Measurements from ENCODE around the gene KIF6. TPM values are rescaled to one million over a fixed set of nuclear protein-coding genes. Genes with fewer than 3 reads are reported as not detected.

The KIF6 gene
- total RNA-seq, 1 experiment from 2014 or later: not detected

GRCh38 chr6:39698789-39699188 is 26.4 kb downstream of the KIF6 start:
- Histone ChIP-seq H3K36me3 (ENCODE audit: control insufficient read depth in 1 of 2, insufficient read depth in 2 of 2, low read length in 2 of 2) (no peaks in the 10 kb centered on the region), H2AFZ (ENCODE audit: low read depth, low read length, poor library complexity, severe bottlenecking) (no peak overlapping the region), H3K27me3 (ENCODE audit: insufficient read depth, low read length) (peaks cover 31% of the 10 kb centered on the region), H3K4me3 (replicated peaks in 1 of 2; ENCODE audit: low read depth in 1 of 2, low read length in 2 of 2) (no peak overlapping the region), H3K79me2 (ENCODE audit: insufficient read depth, low read length) (no peaks in the 10 kb centered on the region), H4K20me1 (ENCODE audit: insufficient read depth) (no peaks in the 10 kb centered on the region), H3K4me2 (ENCODE audit: low read length) (no peak overlapping the region), H3K4me1 (ENCODE audit: control insufficient read depth in 1 of 2, insufficient read depth in 2 of 2, low read length in 2 of 2) (no peaks in the 10 kb centered on the region), H3K27ac (ENCODE audit: low read depth, low read length) (no peak overlapping the region), H3K9me2 (ENCODE audit: insufficient read depth) (no peaks in the 10 kb centered on the region), H3K9ac (ENCODE audit: low read length) (no peak overlapping the region), H3K9me3 (ENCODE audit: control insufficient read depth in 1 of 2, insufficient read depth in 1 of 2, low read depth in 1 of 2, low read length in 2 of 2) (no peaks in the 10 kb centered on the region)
- intact Hi-C loops (cut with micrococcal nuclease): no loop called here
- CTCF ChIA-PET: no interaction called here
- RAD21 ChIA-PET (ENCODE audit: low non-redundant PET in 1 of 2, low total read pairs in 2 of 2, uncharacterized antibody in 2 of 2, unreplicated experiment in 2 of 2): no interaction called here
- POLR2A ChIA-PET: no interaction called here
- BruUV-seq (replicated peaks): no TSS peak
- no peak for DNase-seq (ENCODE audit: low read depth, low spot score)
- no peak for TF ChIP-seq SRF (IDR thresholded peaks at IDR 0.05; ENCODE audit: low read depth)
- TF ChIP-seq ZNF274 (IDR thresholded peaks at IDR 0.05; ENCODE audit: low read depth, low read length): no peak
- no peak for TF ChIP-seq RAD21 (IDR thresholded peaks at IDR 0.05; ENCODE audit: low read depth)
- TF ChIP-seq FOSL1 (IDR thresholded peaks at IDR 0.05; ENCODE audit: low read depth): no peak
- TF ChIP-seq SIN3A (IDR thresholded peaks at IDR 0.05; ENCODE audit: low read depth): no peak
- TF ChIP-seq CBX3 (IDR thresholded peaks at IDR 0.05; ENCODE audit: low read depth): no peak
- TF ChIP-seq, protein P1, sequence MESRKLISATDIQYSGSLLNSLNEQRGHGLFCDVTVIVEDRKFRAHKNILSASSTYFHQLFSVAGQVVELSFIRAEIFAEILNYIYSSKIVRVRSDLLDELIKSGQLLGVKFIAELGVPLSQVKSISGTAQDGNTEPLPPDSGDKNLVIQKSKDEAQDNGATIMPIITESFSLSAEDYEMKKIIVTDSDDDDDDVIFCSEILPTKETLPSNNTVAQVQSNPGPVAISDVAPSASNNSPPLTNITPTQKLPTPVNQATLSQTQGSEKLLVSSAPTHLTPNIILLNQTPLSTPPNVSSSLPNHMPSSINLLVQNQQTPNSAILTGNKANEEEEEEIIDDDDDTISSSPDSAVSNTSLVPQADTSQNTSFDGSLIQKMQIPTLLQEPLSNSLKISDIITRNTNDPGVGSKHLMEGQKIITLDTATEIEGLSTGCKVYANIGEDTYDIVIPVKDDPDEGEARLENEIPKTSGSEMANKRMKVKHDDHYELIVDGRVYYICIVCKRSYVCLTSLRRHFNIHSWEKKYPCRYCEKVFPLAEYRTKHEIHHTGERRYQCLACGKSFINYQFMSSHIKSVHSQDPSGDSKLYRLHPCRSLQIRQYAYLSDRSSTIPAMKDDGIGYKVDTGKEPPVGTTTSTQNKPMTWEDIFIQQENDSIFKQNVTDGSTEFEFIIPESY (IDR thresholded peaks at IDR 0.05; ENCODE audit: extremely low read depth, insufficient replicate concordance, low read length): no peak
- no peak for TF ChIP-seq CEBPB (IDR thresholded peaks at IDR 0.05; ENCODE audit: low read depth)
- no peak for TF ChIP-seq POLR2A (IDR thresholded peaks at IDR 0.05; ENCODE audit: borderline replicate concordance, extremely low read depth, insufficient read depth, insufficient read length)
- TF ChIP-seq JUND (IDR thresholded peaks at IDR 0.05): no peak
- no peak for TF ChIP-seq EZH2phosphoT487 (IDR thresholded peaks at IDR 0.05; ENCODE audit: borderline replicate concordance)
- TF ChIP-seq, protein P2, sequence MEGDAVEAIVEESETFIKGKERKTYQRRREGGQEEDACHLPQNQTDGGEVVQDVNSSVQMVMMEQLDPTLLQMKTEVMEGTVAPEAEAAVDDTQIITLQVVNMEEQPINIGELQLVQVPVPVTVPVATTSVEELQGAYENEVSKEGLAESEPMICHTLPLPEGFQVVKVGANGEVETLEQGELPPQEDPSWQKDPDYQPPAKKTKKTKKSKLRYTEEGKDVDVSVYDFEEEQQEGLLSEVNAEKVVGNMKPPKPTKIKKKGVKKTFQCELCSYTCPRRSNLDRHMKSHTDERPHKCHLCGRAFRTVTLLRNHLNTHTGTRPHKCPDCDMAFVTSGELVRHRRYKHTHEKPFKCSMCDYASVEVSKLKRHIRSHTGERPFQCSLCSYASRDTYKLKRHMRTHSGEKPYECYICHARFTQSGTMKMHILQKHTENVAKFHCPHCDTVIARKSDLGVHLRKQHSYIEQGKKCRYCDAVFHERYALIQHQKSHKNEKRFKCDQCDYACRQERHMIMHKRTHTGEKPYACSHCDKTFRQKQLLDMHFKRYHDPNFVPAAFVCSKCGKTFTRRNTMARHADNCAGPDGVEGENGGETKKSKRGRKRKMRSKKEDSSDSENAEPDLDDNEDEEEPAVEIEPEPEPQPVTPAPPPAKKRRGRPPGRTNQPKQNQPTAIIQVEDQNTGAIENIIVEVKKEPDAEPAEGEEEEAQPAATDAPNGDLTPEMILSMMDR (IDR thresholded peaks at IDR 0.05 in 2 of 3, conservative IDR thresholded peaks at IDR 0.05 in 1 of 3; ENCODE audit: borderline replicate concordance in 1 of 3, insufficient read depth in 1 of 3, low read depth in 2 of 3, low read length in 2 of 3): no peak
- ATAC-seq: no peak
